Measurements from ENCODE around the gene ELOA. TPM values are rescaled to one million over a fixed set of nuclear protein-coding genes. Genes with fewer than 3 reads are reported as not detected.

The ELOA gene
- total RNA-seq, 1 donor from 2014 or later, result 64.2 TPM

GRCh38 chr1:23751815-23752200 lies 8.5 kb downstream of the ELOA start:
- Histone ChIP-seq H3K27ac (no peak overlapping the region), H3K27me3 (ENCODE audit: low read depth) (no peaks in the 10 kb centered on the region), H3K9me3 (no peaks in the 10 kb centered on the region), H3K4me3 (no peak overlapping the region), H3K36me3 (peaks cover 79% of the 10 kb centered on the region), H3K4me1 (peaks cover 22% of the 10 kb centered on the region)
- TF ChIP-seq CTCF (IDR thresholded peaks at IDR 0.05), result no peak
- intact Hi-C loops (cut with DNase I), result loop anchor here (5.0 kb wide), 1 partner anchor 55 kb away; no protein-coding TSS in a partner anchor
- no peak for ATAC-seq
- DNase-seq, result no peak

- TF ChIP-seq CTCF (IDR thresholded peaks at IDR 0.05), result no peak
- intact Hi-C loops (cut with DNase I), result loop anchor here (5.0 kb wide), 1 partner anchor 56 kb away; no protein-coding TSS in a partner anchor
- H3K27ac ChIP-seq, result no peak overlapping the region
- H3K4me1 ChIP-seq, result peaks cover 11% of the 10 kb centered on the region
- H3K27me3 ChIP-seq (ENCODE audit: low read depth), result no peaks in the 10 kb centered on the region
- DNase-seq (no peak), ATAC-seq (no peak)
- peaks cover 90% of the 10 kb centered on the region for H3K36me3 ChIP-seq
- H3K4me3 ChIP-seq, result no peak overlapping the region
- no peaks in the 10 kb centered on the region for H3K9me3 ChIP-seq
Measured at GRCh38 chr1:23752909-23753308, 9.6 kb downstream of the ELOA start.

DNA sequence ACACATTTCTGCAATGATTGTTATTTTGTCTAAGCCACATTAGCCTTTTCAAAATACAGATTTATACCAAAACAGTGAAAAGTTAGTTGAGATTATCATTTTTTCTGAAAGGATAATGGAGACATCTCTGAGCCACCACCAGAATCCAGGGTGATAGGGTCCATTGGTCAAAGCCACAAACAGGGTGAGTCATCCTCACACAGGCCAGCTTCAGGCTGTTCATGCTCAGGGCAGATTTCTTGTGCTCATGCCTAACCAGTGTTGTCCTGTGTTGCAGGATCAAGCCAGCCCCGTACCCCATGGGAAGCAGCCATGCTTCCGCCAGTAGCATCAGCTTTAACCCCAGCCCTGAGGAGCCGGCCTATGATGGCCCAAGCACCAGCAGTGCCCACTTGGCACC lies 13.4 kb downstream of the ELOA start:
- TF ChIP-seq CTCF (IDR thresholded peaks at IDR 0.05), result no peak
- ATAC-seq (no peak), DNase-seq (no peak)

DNA sequence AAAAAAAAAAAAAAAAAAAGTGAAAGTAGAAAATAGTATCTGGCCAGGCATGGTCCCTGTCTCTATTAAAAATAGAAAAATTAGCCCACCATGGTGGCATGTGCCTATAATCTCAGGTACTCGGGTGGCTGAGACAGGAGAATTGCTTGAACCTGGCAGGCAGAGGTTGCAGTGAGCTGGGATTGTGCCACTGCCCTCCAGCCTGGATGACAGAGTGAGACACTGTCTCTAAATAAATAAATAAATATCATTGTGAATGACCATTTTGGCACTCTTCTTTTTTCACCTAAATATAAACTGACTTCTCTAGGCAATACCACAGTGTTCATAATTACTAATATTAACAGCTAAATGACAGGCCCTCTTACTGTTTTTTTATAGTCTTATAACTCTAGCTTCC lies 14.5 kb downstream of the ELOA start:
- ATAC-seq, result no peak

More for the DNA sequence above, 13.4 kb downstream of the ELOA start:
- peaks cover 99% of the 10 kb centered on the region for H3K36me3 ChIP-seq
- H3K4me1 ChIP-seq, result peaks cover 8% of the 10 kb centered on the region
- H3K9me3 ChIP-seq, result no peaks in the 10 kb centered on the region
- no peaks in the 10 kb centered on the region for H3K27me3 ChIP-seq (ENCODE audit: low read depth)
- no peak overlapping the region for H3K27ac ChIP-seq
- no peak overlapping the region for H3K4me3 ChIP-seq
- intact Hi-C loops (cut with DNase I), result no loop called here

GRCh38 chr1:23759277-23759676 lies 16.0 kb downstream of the ELOA start:
- no peaks in the 10 kb centered on the region for H3K27me3 ChIP-seq (ENCODE audit: low read depth)
- H3K36me3 ChIP-seq, result peaks cover 89% of the 10 kb centered on the region
- peaks cover 6% of the 10 kb centered on the region for H3K4me1 ChIP-seq
- no peak for TF ChIP-seq CTCF (IDR thresholded peaks at IDR 0.05)
- ATAC-seq (no peak), DNase-seq (no peak)
- H3K9me3 ChIP-seq, result no peaks in the 10 kb centered on the region
- intact Hi-C loops (cut with DNase I), result no loop called here
- H3K4me3 ChIP-seq, result no peak overlapping the region
- no peak overlapping the region for H3K27ac ChIP-seq

More for the DNA sequence above, 14.5 kb downstream of the ELOA start:
- Histone ChIP-seq H3K27me3 (ENCODE audit: low read depth) (no peaks in the 10 kb centered on the region), H3K27ac (no peak overlapping the region), H3K4me3 (no peak overlapping the region), H3K9me3 (no peaks in the 10 kb centered on the region), H3K4me1 (peaks cover 6% of the 10 kb centered on the region), H3K36me3 (peaks cover 99% of the 10 kb centered on the region)
- TF ChIP-seq CTCF (IDR thresholded peaks at IDR 0.05), result no peak
- intact Hi-C loops (cut with DNase I), result no loop called here
- no peak for DNase-seq

Data from lower lobe of right lung (tissue), 2 donors.